Stimulated activated CD8-positive, alpha-beta memory T cell treated with anti-CD3 and anti-CD28 coated beads, Interleukin-7, amount 100 ng/mL, for 1 hour (primary cell): ENCODE results near the gene GSTM5.
"Not testable (repeated sequence)": the region's sequence is repeated elsewhere in the genome, so short reads cannot be mapped to it uniquely, and the experiment has no call there.

Source experiments
- DNase-seq, 2 donors: peaks; one replicate each; pipeline ENCODE4 v3.0.0-alpha.2; 2020; ENCODE audit warnings: low read depth in 2 of 2

GSTM5 gene

DNA sequence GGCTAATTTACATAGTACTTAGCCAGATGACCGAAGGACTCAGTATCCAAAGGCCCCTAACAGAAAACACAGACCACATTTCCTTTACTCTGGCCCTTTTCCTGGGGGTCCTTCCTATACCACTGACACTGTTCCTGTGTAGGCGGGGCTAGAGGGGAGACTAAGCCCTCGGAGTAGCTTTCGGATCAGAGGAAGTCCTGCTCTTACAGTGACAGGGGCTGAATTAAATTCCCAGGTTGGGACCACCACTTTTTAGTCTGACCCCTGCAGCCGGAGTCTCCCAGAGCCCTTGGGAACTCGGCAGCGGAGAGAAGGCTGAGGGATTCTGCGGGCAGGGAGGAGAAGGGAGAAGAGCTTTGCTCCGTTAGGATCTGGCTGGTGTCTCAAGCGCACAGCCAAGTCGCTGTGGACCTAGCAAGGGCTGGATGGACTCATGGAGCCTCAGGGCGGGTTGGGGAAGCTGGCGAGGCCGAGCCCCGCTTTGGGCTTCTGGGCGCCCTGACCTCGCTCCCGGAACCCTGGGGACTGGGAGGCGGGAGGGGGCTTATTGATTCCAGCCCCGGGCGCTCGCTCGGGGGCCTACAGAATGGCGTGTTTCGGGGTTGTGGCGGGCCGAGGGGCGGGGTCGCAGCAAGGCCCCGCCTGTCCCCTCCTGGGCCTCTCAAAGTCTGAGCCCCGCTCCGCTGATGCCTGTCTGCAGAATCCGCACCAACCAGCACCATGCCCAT lies at the start of gene GSTM5:
Gene GSTM5, plus strand, starts transcription at position 659 of the 728 bp plus-strand sequence. Its CDS starts 62 bp downstream, at position 721.
- not testable (repeated sequence) for DNase-seq

DNA sequence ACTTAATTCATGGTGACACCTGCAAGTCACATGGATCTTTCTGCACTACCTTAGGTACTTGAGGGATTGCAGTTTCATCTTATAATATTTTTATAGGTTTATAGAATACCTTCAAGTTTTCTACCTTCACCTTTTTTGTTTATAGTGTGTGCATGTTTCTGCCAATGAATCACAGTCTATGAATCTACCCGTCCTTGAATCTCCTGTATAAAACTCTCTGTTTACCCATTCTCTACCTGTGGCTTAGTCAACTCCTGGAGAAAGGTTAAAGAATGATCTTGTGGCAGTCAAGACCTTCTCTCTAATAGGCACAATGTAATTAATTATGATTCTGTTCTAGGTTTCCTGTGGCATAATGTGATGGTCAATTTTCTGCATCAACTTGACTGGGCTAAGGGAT lies 47.4 kb upstream of the GSTM5 start:
- no peak for DNase-seq

DNA sequence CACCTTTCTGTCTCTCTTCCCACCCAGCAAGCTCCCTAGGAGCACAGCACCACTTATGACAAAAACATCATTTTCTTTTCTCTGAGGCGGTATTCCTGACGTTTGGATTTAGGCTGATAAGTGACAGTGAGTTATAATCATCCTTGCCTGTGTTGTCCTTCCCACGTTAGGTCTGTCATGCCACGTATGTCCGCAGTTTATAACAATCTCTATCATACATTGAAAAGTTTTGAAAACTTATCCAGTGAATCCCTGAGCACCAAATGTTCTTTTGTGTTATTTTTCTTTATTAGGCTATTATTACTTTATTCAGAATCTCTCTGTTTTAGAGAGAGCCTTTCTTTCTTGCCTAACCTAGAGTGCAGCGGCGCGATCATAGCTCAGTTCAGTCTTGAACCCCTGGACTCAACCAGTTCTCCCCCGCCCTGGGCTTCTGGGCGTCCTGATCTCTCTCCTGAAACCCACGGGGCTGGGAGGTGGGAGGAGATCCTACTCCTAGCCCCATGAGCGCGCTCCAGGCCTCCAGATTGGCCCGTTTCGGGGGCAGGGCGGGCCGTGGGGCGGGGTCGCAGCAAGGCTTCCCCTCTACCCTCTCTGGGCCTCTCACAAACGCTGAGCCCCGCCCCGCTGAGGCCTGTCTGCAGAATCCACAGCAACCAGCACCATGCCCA lies 44.5 kb upstream of the GSTM5 start, which contains the start of gene GSTM2:
Gene GSTM2, plus strand, starts transcription at position 606 of the 671 bp plus-strand sequence. Its CDS starts 59 bp downstream, at position 665.
- DNase-seq, result peak; percentile 29 to 51

DNA sequence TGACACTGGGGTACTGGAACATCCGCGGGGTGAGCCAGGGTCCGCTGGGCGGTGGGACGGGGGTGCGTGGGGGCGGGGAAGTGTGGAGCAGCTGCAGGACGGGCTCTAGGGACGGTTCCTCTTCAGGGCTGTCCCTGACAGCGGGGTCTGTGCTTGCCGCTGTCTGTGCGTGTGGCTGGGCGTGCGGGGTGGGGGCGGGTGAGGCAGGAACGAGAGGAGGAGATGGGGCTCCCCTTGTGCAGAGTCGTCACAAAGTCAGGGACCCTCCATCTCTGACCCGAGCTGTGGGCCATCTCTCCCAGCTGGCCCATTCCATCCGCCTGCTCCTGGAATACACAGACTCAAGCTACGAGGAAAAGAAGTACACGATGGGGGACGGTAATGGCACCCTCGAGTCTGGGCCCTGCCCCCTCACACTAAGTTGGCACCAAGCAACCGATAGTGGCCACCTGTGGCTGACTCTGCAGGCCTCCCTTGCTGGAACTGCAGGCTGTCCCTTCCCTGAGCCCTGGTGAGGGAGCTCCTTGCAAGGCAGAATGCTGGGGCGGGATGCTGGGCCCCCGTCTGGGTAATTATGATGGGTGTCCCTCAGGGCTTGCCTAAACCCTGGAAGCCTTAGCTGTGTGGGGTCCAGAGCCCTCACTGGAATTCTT lies 43.8 kb upstream of the GSTM5 start:
- no peak for DNase-seq

DNA sequence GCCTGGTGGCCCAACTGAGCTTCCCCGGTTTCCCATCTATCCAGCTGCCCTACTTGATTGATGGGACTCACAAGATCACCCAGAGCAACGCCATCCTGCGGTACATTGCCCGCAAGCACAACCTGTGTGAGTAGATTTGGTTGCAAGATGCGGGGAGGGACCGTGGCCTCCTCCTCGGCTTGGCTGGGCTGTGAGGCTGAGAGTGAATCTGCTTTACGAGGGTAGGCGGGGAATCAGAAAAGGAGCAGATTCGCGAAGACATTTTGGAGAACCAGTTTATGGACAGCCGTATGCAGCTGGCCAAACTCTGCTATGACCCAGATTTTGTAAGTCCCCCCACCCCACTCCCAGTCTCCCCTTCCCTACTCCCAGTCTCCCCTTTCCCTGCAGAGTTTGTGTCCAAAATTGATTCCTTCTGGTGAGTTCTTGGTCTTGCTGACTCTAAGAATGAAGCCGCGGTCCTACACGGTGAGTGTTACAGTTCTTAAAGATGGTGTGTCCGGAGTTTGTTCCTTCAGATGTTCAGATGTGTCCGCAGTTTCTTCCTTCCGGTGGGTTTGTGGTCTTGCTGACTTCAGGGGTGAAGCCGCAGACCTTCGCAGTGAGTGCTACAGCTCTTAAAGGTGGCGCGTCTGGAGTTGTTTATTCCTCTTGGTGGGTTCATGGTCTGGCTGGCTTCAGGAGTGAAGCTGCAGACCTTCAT lies 42.7 kb upstream of the GSTM5 start:
- DNase-seq, result no peak

DNA sequence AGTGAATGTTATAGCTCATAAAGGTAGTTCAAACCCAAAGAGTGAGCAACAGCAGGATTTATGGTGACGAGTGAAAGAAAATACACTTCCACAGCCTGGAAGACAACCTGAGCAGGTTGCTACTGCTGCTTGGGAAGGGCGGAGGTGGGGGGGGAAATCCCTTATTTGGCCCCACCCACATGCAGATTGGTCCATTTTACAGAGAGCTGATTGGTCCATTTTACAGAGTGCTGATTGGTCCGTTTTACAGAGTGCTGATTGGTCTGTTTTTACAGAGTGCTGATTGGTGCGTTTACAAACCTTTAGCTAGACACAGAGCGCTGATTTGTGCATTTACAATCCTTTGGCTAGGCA lies 42.1 kb upstream of the GSTM5 start:
- not testable (repeated sequence) for DNase-seq

DNA sequence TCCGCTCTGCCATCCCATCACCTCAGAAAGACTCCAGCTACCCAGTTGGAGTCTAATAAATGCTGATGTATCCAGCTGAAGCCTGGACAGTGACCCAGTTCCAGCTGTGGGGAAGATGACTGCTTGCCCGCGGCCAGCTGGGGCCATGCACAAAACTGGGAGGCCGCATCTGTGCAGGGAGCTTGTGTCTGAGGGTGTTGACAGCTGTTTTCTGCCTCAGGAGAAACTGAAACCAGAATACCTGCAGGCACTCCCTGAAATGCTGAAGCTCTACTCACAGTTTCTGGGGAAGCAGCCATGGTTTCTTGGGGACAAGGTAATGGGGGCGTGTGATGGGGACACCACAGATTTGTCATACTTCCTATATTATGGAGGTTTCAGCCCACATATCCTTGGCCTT lies 41.0 kb upstream of the GSTM5 start:
- no peak for DNase-seq

DNA sequence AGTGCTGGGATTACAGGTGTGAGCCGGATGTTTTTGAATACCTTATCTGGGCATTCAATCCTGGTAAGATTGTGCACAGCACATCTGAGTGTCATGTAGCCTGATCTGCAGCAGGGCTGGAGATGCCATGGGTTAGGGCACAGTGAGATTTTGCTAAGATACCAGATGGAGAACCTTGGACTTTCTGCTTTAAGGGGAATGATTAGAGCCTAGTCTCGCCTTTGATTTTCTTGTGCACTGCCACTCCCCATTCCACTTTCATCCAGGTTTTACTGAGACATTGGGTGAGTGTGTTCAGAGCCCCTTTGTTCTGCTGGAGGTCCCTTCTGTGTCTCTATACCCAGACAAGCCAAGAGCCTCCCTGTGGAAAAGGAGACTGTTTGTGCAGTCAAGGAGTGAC lies 38.2 kb upstream of the GSTM5 start:
- DNase-seq, result not testable (repeated sequence)

DNA sequence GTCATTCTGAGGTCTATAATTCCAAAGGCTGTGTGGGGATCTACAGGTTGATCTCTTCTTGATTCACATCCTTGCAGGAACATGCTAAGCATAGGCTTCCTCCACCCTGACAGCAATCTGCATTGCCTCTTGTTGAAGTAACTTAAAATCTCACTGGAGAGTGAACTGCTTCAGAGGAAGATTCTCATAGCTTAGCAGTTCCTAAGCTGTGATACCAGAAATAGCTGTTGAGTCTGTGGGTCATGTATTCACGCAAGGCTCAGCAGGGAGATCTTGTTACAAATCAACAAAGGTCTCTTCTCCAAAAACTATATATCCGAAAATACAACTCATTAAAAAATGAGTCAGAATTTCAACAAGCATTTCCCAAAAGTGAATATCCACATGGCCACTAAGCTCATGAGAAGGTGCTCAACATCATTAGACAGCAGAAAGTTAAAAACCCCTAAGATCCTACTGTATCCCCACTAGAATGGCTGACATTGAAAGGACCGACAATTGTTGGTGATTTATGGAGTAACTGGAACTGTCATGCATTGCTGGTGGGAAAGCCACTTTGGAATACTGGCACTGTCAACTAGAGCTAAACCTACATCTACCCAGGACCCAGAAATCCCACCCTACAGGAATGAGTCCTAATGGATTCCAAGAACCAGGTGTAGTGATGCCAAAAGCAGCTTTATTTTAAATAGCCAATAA lies 35.2 kb upstream of the GSTM5 start:
- DNase-seq, result not testable (repeated sequence)

DNA sequence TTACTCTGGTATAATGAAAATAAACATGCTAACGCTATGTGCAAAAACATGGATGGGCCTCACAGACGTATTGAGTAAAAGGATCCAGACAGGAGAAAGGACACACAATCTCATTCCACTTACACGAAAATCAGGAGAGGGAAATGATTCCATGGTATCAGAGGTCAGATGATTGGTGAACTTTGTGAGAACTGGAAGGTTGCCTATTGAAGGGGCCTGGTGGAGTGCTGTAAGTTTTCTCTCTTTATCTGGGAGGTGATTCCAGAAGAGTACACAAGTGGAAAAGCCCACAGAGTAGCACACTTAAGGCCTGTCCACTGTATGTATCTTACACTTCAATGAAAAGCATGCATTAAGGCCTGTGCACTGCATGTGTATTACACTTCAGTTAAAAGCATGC lies 34.6 kb upstream of the GSTM5 start:
- DNase-seq, result no peak

DNA sequence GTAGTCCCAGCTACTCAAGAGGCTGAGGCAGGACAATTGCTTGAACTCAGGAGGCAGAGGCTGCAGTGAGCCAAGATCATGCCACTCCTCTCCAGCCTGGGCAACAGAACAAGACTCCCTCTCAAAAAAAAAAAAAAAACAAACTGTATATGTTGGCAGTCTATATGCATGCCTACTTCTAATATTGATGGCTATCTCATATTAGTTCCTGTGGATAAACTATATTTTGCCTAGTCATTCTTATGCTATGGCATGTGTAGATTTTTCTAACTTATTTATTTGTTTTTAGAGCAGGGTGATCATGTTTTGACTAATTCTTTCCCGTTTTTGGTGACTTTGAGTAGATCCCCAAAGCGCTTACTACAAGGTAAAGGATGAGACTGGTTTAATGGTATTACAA lies 33.4 kb upstream of the GSTM5 start:
- DNase-seq, result not testable (repeated sequence)

DNA sequence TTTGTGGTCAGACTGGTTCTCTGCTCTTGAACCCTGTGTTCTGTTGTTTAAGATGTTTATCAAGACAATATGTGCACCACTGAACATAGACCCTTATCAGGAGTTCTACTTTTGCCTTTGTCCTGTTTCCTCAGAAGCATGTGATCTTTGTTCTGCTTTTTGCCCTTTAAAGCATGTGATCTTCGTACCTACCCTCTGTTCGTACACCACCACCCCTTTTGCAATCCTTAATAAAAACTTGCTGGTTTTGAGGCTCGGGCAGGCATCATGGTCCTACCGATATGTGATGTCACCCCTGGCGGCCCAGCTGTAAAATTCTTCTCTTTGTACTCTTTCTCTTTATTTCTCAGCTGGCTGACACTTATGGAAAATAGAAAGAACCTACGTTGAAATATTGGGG lies 27.3 kb upstream of the GSTM5 start:
- not testable (repeated sequence) for DNase-seq

DNA sequence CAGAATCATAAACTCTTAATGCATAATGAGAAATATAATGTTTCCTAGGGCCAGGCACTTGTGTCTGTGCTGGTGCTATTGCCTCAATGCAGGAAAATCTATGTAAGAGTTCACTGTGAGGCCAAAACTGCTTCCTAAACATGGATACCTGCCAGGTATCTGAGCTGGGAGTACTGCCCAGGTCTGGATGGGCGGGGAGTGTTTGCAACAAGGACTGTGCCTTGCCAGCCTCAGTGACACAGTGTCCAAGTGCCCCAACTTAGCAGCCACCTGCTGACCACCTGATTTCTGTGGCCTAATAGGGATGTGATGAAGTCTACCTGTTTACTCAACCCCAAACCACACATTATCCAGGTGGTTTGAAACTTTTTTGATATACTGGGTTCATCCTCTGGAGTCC lies 26.7 kb upstream of the GSTM5 start:
- DNase-seq, result not testable (repeated sequence)

DNA sequence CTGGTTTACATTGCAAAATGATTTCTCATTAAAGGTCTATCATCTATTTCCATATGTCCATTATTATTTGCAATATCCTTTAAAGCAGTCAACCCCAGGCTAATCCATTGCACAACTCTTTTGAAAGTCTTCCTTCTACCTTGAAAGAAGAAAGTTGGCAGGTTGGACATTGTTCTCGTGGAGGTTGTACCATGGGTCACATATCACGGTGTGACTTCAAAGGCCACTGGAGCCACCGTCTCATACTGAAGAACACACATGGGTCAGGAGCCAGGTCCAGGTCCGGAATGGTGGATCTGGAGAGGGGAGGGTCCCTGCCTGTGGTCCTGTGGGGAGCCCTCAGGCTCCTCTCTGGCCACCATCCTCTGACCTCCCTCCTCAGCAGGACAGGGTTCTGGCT lies 26.2 kb upstream of the GSTM5 start:
- DNase-seq, result not testable (repeated sequence)

DNA sequence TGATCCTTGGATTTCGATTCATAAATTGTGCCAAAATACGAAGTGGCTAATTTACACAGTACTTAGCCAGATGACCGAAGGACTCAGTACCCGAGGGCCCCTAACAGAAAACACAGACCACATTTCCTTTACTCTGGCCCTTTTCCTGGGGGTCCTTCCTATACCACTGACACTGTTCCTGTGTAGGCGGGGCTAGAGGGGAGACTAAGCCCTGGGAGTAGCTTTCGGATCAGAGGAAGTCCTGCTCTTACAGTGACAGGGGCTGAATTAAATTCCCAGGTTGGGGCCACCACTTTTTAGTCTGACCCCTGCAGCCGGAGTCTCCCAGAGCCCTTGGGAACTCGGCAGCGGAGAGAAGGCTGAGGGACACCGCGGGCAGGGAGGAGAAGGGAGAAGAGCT lies 24.9 kb upstream of the GSTM5 start:
- DNase-seq, result not testable (repeated sequence)

DNA sequence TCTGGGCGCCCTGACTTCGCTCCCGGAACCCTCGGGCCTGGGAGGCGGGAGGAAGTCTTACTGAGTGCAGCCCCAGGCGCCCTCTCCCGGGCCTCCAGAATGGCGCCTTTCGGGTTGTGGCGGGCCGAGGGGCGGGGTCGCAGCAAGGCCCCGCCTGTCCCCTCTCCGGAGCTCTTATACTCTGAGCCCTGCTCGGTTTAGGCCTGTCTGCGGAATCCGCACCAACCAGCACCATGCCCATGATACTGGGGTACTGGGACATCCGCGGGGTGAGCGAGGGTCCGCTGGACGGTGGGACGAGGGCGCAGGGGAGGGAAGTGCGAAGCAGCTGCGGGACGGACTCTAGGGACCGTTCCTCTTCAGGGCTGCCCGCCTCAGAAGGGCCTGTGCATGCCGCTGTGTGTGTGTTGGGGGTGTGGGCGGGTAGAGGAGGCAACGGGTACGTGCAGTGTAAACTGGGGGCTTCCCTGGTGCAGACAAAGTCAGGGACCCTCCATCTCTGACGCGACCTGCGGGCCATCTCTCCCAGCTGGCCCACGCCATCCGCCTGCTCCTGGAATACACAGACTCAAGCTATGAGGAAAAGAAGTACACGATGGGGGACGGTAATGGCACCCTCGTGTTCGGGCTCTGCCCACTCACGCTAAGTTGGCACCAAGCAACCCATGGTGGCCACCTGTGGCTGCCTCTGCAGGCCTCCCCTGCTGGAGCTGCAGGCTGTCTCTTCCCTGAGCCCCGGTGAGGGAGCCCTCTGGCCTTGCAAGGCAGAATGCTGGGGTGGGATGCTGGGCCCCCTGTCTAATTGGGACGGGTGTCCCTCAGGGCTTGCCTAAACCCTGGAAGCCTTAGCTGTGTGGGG lies 24.2 kb upstream of the GSTM5 start, which contains the start of gene GSTM1:
Gene GSTM1, plus strand, starts transcription at position 177 of the 859 bp plus-strand sequence. Its CDS starts 57 bp downstream, at position 234.
- peak in 1 of 2 donors; percentile 69 for DNase-seq

DNA sequence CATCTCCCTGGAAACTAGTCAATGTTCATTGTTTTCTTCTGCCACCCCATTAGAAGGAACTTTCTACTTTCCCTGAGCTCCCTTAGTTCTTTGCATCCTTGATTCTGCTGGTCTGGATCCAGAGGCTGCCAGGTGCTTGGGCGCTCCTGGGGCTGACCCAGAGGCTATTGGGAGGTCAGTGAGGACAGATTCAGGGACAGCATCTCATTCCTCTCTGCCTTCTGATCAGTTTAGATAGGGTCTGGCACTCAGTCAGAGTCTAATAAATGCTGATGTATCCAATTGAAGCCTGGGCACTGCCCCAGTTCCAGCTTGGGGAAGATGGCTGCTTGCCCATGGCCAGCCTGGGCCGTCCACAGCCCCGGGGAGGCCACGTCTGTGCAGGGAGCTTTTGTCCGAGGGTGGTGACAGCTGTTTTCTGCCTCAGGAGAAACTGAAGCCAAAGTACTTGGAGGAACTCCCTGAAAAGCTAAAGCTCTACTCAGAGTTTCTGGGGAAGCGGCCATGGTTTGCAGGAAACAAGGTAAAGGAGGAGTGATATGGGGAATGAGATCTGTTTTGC lies 22.1 kb upstream of the GSTM5 start:
- no peak for DNase-seq

DNA sequence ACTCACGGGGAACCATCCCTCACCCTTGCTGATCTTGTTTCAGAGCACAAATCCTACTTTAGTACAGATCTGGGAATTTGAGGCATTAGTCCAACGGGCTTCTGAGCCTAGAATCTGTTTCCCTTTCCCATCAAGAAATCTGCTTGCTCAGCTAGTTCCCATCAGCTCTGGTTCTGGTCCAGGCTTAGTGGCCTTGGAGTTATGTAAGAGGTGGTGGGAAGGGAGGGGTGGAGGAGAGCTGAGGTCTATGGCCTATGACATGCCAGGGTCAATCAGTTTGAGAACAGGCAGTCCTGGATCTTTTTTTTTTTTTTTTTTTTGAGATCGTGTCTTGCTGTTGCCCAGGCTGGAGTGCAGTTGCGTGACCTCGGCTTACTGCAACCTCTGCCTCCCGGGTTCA lies 20.3 kb upstream of the GSTM5 start:
- no peak for DNase-seq

DNA sequence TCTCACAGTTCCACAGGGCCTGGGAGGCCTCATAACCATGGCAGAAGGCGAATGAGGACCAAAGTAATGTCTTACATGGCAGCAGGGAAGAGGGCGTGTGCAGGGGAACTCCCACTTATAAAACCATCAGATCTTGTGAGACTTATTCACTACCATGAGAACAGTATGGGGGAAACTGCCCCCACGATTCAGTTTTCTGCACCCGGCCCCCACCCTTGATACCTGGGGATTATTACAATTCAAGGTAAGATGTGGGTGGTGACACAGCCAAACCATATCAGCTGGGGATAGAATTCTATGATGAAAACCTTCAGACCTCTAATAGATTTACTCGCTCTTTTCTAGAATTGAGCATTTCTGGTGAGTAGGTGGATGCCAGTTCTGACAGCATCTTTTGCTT lies 17.7 kb upstream of the GSTM5 start:
- not testable (repeated sequence) for DNase-seq

DNA sequence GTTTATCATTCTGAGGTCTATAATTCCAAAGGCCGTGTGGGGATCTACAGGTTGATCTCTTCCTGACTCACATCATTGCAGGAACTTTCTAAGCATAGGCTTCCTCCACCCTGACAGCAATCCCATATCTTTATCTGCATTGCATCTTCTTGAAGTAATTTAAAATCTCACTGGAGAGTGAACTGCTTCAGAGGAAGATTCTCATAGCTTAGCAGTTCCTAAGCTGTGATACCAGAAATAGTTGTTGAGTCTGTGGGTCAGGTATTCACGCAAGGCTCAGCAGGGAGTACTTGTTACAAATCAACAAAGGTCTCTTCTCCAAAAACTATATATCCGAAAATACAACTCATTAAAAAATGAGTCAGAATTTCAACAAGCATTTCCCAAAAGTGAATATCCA lies 16.9 kb upstream of the GSTM5 start:
- DNase-seq, result not testable (repeated sequence)
